HEK293 (cell line): Measurements from ENCODE around the gene NHS.

ENCODE experiments used
- CTCF ChIA-PET: fragments of 350-600 bp; formaldehyde crosslinking; extraction: SDS; loops from one replicate; lab custom pipeline; 2021; ENCODE audit warnings: antibody characterized with exemption; lab: Yijun Ruan, JAX
- POLR2A ChIA-PET: fragments of 300-600 bp; formaldehyde crosslinking; extraction: SDS; loops from one replicate; lab custom pipeline; 2020; ENCODE audit warnings: antibody characterized with exemption, inconsistent platforms; lab: Yijun Ruan, JAX
- H3K27ac ChIP-seq: fragments of 200-500 bp; sonication (Bioruptor generic); 2 replicates; pipeline ENCODE4 v1.5.1; 2014; ENCODE audit warnings: low read depth, low read length, control low read depth, inconsistent platforms; ENCODE audit errors: extremely low read depth
- H3K36me3 ChIP-seq, 2 experiments: fragments of 200-500 bp in 1 of 2; sonication (Bioruptor generic) in 1 of 2; 1 replicate in 1 of 2; 2 replicates in 1 of 2; pipeline ENCODE4 v1.5.1; 2014 to 2017; ENCODE audit warnings: inconsistent platforms in 2 of 2, low read length in 2 of 2; ENCODE audit not compliant: control insufficient read depth in 2 of 2, insufficient read depth in 1 of 2
- H3K4me1 ChIP-seq: fragments of 200-500 bp; sonication (Bioruptor generic); 2 replicates; pipeline ENCODE4 v1.5.1; 2014; ENCODE audit warnings: mild to moderate bottlenecking, low read length, inconsistent platforms; ENCODE audit not compliant: control insufficient read depth, insufficient read depth
- H3K4me3 ChIP-seq: 2 replicates; pipeline ENCODE4 v1.5.1; 2011; ENCODE audit warnings: low read depth, mild to moderate bottlenecking, control low read depth, low read length, moderate library complexity
- H3K9me3 ChIP-seq: fragments of 200-500 bp; sonication (Bioruptor generic); 2 replicates; pipeline ENCODE4 v1.5.1; 2014; ENCODE audit warnings: low read depth, low read length, inconsistent platforms; ENCODE audit not compliant: control insufficient read depth, insufficient read depth
- BCL11A ChIP-seq: fragments of 450-650 bp; formaldehyde crosslinking; IDR thresholded peaks from 2 replicates; pipeline ENCODE4 v1.5.1; 2016; ENCODE audit warnings: low read depth, missing biosample characterization, missing genetic modification characterization
- BCL6B ChIP-seq: fragments of 450-650 bp; formaldehyde crosslinking; IDR thresholded peaks from 2 replicates; pipeline ENCODE4 v1.5.1; 2017; ENCODE audit warnings: missing biosample characterization, missing genetic modification characterization
- EGR2 ChIP-seq: fragments of 450-650 bp; formaldehyde crosslinking; IDR thresholded peaks from 2 replicates; pipeline ENCODE4 v1.5.1; 2016; ENCODE audit warnings: low read depth, missing biosample characterization, missing genetic modification characterization
- GFI1B ChIP-seq: fragments of 450-650 bp; formaldehyde crosslinking; IDR thresholded peaks from 2 replicates; pipeline ENCODE4 v1.5.1; 2016; ENCODE audit warnings: missing biosample characterization, missing genetic modification characterization
- HOXD13 ChIP-seq: sonication (generic); formaldehyde crosslinking; IDR thresholded peaks from 2 replicates; pipeline ENCODE4 v1.8.0; 2022; ENCODE audit warnings: missing genetic modification reagents, borderline replicate concordance
- KLF16 ChIP-seq: fragments of 450-650 bp; formaldehyde crosslinking; IDR thresholded peaks from 2 replicates; pipeline ENCODE4 v1.5.1; 2017; ENCODE audit warnings: missing biosample characterization, missing genetic modification characterization
- KLF7 ChIP-seq: fragments of 450-650 bp; formaldehyde crosslinking; IDR thresholded peaks from 2 replicates; pipeline ENCODE4 v1.5.1; 2016; ENCODE audit warnings: missing biosample characterization, missing genetic modification characterization, borderline replicate concordance
- KLF8 ChIP-seq: fragments of 450-650 bp; formaldehyde crosslinking; IDR thresholded peaks from 2 replicates; pipeline ENCODE4 v1.5.1; 2016; ENCODE audit warnings: missing biosample characterization, missing genetic modification characterization
- MEIS1 ChIP-seq: sonication (generic); formaldehyde crosslinking; IDR thresholded peaks from 2 replicates; pipeline ENCODE4 v1.8.1; 2022; ENCODE audit warnings: missing genetic modification reagents, mild to moderate bottlenecking, borderline replicate concordance
- SALL2 ChIP-seq: fragments of 450-650 bp; formaldehyde crosslinking; IDR thresholded peaks from 2 replicates; pipeline ENCODE4 v1.5.0; 2017; ENCODE audit warnings: missing biosample characterization, mild to moderate bottlenecking, missing genetic modification characterization, borderline replicate concordance
- SCRT1 ChIP-seq: fragments of 450-650 bp; formaldehyde crosslinking; IDR thresholded peaks from 2 replicates; pipeline ENCODE4 v1.5.1; 2016; ENCODE audit warnings: missing biosample characterization, missing genetic modification characterization, borderline replicate concordance
- SETDB1 ChIP-seq: IDR thresholded peaks from one replicate; pipeline ENCODE4 v1.6.1; 2017; ENCODE audit warnings: mild to moderate bottlenecking, low read length, moderate library complexity, mixed read lengths; ENCODE audit not compliant: insufficient read length
- SP2 ChIP-seq: fragments of 450-650 bp; formaldehyde crosslinking; IDR thresholded peaks from 2 replicates; pipeline ENCODE4 v1.5.1; 2016; ENCODE audit warnings: missing biosample characterization, missing genetic modification characterization
- SP3 ChIP-seq: fragments of 450-650 bp; formaldehyde crosslinking; IDR thresholded peaks from 2 replicates; pipeline ENCODE4 v1.5.1; 2016; ENCODE audit warnings: missing biosample characterization, missing genetic modification characterization
- ZBTB20 ChIP-seq: fragments of 450-650 bp; formaldehyde crosslinking; IDR thresholded peaks from 2 replicates; pipeline ENCODE4 v1.5.1; 2016; ENCODE audit warnings: missing biosample characterization, missing genetic modification characterization
- ZBTB48 ChIP-seq: fragments of 450-650 bp; formaldehyde crosslinking; IDR thresholded peaks from 2 replicates; pipeline ENCODE4 v1.5.1; 2016; ENCODE audit warnings: missing biosample characterization, missing genetic modification characterization
- ZBTB8A ChIP-seq: fragments of 450-650 bp; formaldehyde crosslinking; IDR thresholded peaks from 2 replicates; pipeline ENCODE4 v1.5.1; 2016; ENCODE audit warnings: missing biosample characterization, missing genetic modification characterization
- ZFHX2 ChIP-seq: fragments of 450-650 bp; formaldehyde crosslinking; conservative IDR thresholded peaks from 2 replicates; pipeline ENCODE4 v1.5.1; 2016; ENCODE audit warnings: missing biosample characterization, missing genetic modification characterization
- ZNF140 ChIP-seq: fragments of 450-650 bp; formaldehyde crosslinking; IDR thresholded peaks from 2 replicates; pipeline ENCODE4 v1.5.1; 2016; ENCODE audit warnings: missing biosample characterization, missing genetic modification characterization
- ZNF16 ChIP-seq: fragments of 450-650 bp; formaldehyde crosslinking; IDR thresholded peaks from 2 replicates; pipeline ENCODE4 v1.5.1; 2016; ENCODE audit warnings: low read depth, missing biosample characterization, missing genetic modification characterization
- ZNF19 ChIP-seq: fragments of 450-650 bp; formaldehyde crosslinking; IDR thresholded peaks from 2 replicates; pipeline ENCODE4; 2016; ENCODE audit warnings: missing biosample characterization, missing genetic modification characterization, low read depth
- ZNF211 ChIP-seq: fragments of 450-650 bp; formaldehyde crosslinking; IDR thresholded peaks from 2 replicates; pipeline ENCODE4 v1.5.1; 2016; ENCODE audit warnings: low read depth, missing biosample characterization, missing genetic modification characterization
- ZNF221 ChIP-seq: fragments of 450-650 bp; formaldehyde crosslinking; IDR thresholded peaks from 2 replicates; pipeline ENCODE4 v1.5.1; 2017; ENCODE audit warnings: missing biosample characterization, missing genetic modification characterization, borderline replicate concordance
- ZNF248 ChIP-seq: fragments of 450-650 bp; formaldehyde crosslinking; IDR thresholded peaks from 2 replicates; pipeline ENCODE4 v1.5.1; 2017; ENCODE audit warnings: missing biosample characterization, missing genetic modification characterization
- ZNF274 ChIP-seq, 2 experiments: fragments of 200-500 bp in 1 of 2; fragments of 450-650 bp in 1 of 2; sonication (Bioruptor generic) in 1 of 2; formaldehyde crosslinking in 1 of 2; IDR thresholded peaks; 2 replicates each; pipeline versions ENCODE4 v1.5.1 to v1.6.1; 2014 to 2016; ENCODE audit warnings: borderline replicate concordance in 1 of 2, inconsistent platforms in 1 of 2, low read length in 1 of 2, missing biosample characterization in 1 of 2, missing genetic modification characterization in 1 of 2
- ZNF530 ChIP-seq: fragments of 450-650 bp; formaldehyde crosslinking; IDR thresholded peaks from 2 replicates; pipeline ENCODE4 v1.5.1; 2016; ENCODE audit warnings: low read depth, missing biosample characterization, missing genetic modification characterization
- ZNF600 ChIP-seq: fragments of 450-650 bp; formaldehyde crosslinking; IDR thresholded peaks from 2 replicates; pipeline ENCODE4 v1.5.1; 2016; ENCODE audit warnings: missing biosample characterization, missing genetic modification characterization
- ZNF654 ChIP-seq: fragments of 450-650 bp; formaldehyde crosslinking; IDR thresholded peaks from 2 replicates; pipeline ENCODE4 v1.5.1; 2016; ENCODE audit warnings: low read depth, missing biosample characterization, missing genetic modification characterization
- ZNF747 ChIP-seq: fragments of 450-650 bp; formaldehyde crosslinking; IDR thresholded peaks from 2 replicates; pipeline ENCODE4 v1.5.1; 2016; ENCODE audit warnings: missing biosample characterization, missing genetic modification characterization
- ZNF791 ChIP-seq: fragments of 450-650 bp; formaldehyde crosslinking; IDR thresholded peaks from 2 replicates; pipeline ENCODE4 v1.5.1; 2016; ENCODE audit warnings: missing biosample characterization, missing genetic modification characterization
- ZNF792 ChIP-seq: fragments of 450-650 bp; formaldehyde crosslinking; IDR thresholded peaks from 2 replicates; pipeline ENCODE4 v1.5.1; 2016; ENCODE audit warnings: missing biosample characterization, missing genetic modification characterization
- ZNF837 ChIP-seq: fragments of 450-650 bp; formaldehyde crosslinking; IDR thresholded peaks from 2 replicates; pipeline ENCODE4 v1.5.1; 2016; ENCODE audit warnings: missing biosample characterization, missing genetic modification characterization
- ZSCAN16 ChIP-seq: fragments of 450-650 bp; formaldehyde crosslinking; IDR thresholded peaks from 2 replicates; pipeline ENCODE4 v1.5.1; 2016; ENCODE audit warnings: missing biosample characterization, missing genetic modification characterization
- ZSCAN4 ChIP-seq: fragments of 450-650 bp; formaldehyde crosslinking; IDR thresholded peaks from 2 replicates; pipeline ENCODE4 v1.5.1; 2017; ENCODE audit warnings: missing biosample characterization, missing genetic modification characterization
- TF ChIP-seq, protein P1 (sequence below): fragments of 450-650 bp; formaldehyde crosslinking; IDR thresholded peaks from 2 replicates; pipeline ENCODE4 v1.5.1; 2016; ENCODE audit warnings: missing biosample characterization, missing genetic modification characterization

Gene NHS

GRCh38 chrX:17374619-17375366 lies at the start of gene NHS:
NHS (plus strand) TSS chrX:17375200; CDS start chrX:17375758, 558 bp downstream.
- POLR2A ChIA-PET: no interaction called here
- Histone ChIP-seq H3K4me3 (peak within 1 kb of the TSS; percentile 60), H3K36me3 (no peaks in the 10 kb centered on the region), H3K27ac (peak within 1 kb of the TSS; percentile 77; the same call in 1 of the 2 replicates), H3K9me3 (no peaks in the 10 kb centered on the region), H3K4me1 (no peaks in the 10 kb centered on the region; the same call in 1 of the 2 replicates)
- CTCF ChIA-PET: no interaction called here
- TF ChIP-seq ZNF140 (tag by site-specific recombination) (no peak), ZNF530 (tag by site-specific recombination) (no peak), ZNF747 (tag by site-specific recombination) (no peak), SCRT1 (tag by site-specific recombination) (no peak), ZNF211 (tag by site-specific recombination) (no peak), ZBTB20 (tag by site-specific recombination) (peak; percentile 14; the same call in 1 of the 2 replicates), ZNF791 (tag by site-specific recombination) (no peak), ZBTB8A (tag by site-specific recombination) (peak; percentile 89), ZBTB48 (peak; percentile 64), SP2 (tag by site-specific recombination) (no peak), SETDB1 (no peak), HOXD13 (CRISPR knock-in tag) (no peak), BCL6B (tag by site-specific recombination) (no peak), ZSCAN16 (tag by site-specific recombination) (no peak), ZSCAN4 (tag by site-specific recombination) (no peak), KLF7 (tag by site-specific recombination) (no peak), ZNF792 (tag by site-specific recombination) (no peak), EGR2 (tag by site-specific recombination) (peak; percentile 50; the same call in 1 of the 2 replicates), ZNF19 (tag by site-specific recombination) (no peak), ZNF837 (no peak), ZNF221 (tag by site-specific recombination) (no peak), MEIS1 (no peak), ZNF248 (tag by site-specific recombination) (no peak), SP3 (tag by site-specific recombination) (peak; percentile 53), ZNF600 (tag by site-specific recombination) (peak; percentile 66), GFI1B (no peak), KLF16 (tag by site-specific recombination) (peak; percentile 51; the same call in 1 of the 2 replicates), ZNF16 (tag by site-specific recombination) (no peak), ZNF274 (IDR thresholded peaks at IDR 0.05; ENCODE audit: low read length) (no peak), ZNF274 (tag by site-specific recombination; IDR thresholded peaks at IDR 0.05; ENCODE audit: borderline replicate concordance) (no peak), SALL2 (tag by site-specific recombination) (no peak), BCL11A (tag by site-specific recombination) (no peak), ZNF654 (no peak), ZFHX2 (tag by site-specific recombination) (peak; percentile 64), KLF8 (tag by site-specific recombination) (peak; percentile 32; the same call in 1 of the 2 replicates)
- TF ChIP-seq, protein P1, sequence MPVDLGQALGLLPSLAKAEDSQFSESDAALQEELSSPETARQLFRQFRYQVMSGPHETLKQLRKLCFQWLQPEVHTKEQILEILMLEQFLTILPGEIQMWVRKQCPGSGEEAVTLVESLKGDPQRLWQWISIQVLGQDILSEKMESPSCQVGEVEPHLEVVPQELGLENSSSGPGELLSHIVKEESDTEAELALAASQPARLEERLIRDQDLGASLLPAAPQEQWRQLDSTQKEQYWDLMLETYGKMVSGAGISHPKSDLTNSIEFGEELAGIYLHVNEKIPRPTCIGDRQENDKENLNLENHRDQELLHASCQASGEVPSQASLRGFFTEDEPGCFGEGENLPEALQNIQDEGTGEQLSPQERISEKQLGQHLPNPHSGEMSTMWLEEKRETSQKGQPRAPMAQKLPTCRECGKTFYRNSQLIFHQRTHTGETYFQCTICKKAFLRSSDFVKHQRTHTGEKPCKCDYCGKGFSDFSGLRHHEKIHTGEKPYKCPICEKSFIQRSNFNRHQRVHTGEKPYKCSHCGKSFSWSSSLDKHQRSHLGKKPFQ: no peak
